Stimulated activated CD4-positive, alpha-beta T cell treated with anti-CD3 and anti-CD28 coated beads, Interleukin-2, amount 100 ng/mL, for 48 hours (primary cell): ENCODE data around the gene DOK7.
"Not testable (repeated sequence)": the region's sequence is repeated elsewhere in the genome, so short reads cannot be mapped to it uniquely, and the experiment has no call there.

Experiments
- DNase-seq, 2 donors: peaks; one replicate each; pipeline ENCODE4 v3.0.0-alpha.2; 2020

The DOK7 gene

DNA sequence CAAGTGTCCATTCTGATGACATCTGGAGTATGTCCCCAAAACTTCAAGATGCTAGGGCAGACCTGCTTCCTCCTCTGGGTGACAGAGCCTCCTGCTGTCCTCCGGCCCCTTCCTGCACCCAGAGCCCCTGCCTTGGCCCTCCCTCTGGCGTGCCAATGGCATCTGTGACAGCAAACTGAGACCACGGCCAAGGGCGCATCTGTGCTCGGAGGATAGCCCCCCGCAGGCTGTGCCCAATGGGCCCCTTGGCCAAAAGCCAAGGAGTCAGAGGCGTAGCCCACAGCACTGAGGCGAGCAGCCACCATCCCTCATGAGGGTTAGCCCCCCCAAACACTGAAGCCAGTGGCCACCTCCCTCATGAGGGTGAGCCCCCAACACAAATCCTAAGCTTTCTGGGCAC is 61.2 kb downstream of the DOK7 start:
- no peak for DNase-seq

DNA sequence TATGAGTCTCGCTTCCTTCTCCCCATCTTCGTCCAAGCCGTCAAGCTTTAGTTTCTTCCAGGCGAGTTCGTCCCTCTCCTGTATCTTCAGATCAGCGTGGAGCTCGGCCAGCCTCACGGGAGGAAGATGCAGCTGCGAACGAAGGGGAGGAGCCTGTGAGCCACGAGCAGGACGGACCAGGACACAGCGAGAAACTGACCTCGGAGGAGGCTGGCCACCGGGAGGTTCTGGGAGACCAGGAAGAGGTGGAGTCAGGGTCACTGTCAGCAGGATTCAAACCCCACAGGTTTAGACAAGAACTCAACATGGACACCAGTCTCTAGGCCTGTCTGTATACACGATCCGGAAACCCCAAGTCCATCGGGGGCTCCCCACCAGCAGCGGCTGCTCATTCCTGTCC is 61.8 kb downstream of the DOK7 start:
- no peak for DNase-seq

DNA sequence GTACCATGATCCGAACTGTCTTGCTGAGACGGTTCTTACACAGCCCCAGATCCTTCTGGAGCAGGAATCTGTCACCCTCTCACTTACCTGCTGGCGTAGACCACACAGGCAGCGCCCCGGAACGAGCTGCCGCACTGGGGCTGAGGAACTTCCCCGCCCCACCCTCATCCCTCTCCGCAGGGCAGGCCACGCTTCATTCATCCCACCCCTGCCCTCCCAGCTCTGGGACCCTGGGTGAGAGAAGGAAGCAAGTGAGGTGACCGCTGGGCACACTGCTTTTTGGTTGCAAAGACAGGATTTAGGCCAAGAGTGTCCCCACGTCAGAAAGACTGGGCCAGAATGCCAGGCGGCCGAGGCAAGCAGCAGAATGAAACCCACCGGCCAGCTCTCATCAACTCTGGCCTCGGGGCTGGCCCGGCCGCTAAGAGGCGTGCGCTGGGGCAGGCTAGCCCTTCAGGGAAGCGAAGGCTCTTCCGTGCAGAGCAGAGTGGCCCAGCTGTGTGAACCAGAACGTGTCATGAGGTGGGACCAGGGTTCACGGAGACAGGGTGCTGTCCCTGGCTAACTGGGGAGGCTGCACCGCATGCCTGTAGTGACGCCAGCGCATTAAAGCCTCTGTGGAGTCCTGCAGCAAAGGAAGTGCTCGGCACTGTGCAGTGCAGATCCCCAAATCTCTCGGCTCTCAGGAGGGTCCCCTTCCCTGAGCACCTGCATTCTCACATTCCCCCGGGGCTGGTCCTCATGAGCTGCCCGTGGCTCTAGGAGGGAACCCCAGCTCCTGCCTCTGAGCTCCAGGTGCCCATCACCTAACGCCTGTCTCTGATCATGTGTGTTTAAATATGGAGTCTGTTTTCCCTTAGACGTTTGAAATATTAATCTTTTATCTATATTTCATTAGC is 62.7 kb downstream of the DOK7 start:
- DNase-seq, result no peak

DNA sequence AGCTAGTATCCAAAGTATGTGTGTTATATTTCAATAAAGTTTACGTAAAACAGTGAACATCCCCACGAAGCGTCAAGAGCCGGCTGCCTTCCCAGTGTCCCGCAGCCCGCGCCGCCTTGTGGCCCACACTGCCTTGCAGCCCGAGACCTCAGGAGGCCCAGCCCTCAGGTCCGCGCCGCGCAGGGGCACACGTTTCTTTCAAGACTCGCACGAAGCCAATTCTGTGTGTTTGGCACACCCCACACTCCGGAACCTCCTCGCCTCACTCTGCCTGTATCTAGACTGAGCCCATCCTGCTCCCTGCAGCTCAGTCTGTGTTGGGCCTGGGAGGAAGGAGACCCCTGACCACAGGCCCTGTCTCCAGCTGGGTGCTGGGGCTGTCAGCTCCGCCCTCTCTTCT is 63.4 kb downstream of the DOK7 start:
- no peak for DNase-seq

- no peak for DNase-seq
Observed at GRCh38 chr4:3527101-3527913, 64.2 kb downstream of the DOK7 start.

DNA sequence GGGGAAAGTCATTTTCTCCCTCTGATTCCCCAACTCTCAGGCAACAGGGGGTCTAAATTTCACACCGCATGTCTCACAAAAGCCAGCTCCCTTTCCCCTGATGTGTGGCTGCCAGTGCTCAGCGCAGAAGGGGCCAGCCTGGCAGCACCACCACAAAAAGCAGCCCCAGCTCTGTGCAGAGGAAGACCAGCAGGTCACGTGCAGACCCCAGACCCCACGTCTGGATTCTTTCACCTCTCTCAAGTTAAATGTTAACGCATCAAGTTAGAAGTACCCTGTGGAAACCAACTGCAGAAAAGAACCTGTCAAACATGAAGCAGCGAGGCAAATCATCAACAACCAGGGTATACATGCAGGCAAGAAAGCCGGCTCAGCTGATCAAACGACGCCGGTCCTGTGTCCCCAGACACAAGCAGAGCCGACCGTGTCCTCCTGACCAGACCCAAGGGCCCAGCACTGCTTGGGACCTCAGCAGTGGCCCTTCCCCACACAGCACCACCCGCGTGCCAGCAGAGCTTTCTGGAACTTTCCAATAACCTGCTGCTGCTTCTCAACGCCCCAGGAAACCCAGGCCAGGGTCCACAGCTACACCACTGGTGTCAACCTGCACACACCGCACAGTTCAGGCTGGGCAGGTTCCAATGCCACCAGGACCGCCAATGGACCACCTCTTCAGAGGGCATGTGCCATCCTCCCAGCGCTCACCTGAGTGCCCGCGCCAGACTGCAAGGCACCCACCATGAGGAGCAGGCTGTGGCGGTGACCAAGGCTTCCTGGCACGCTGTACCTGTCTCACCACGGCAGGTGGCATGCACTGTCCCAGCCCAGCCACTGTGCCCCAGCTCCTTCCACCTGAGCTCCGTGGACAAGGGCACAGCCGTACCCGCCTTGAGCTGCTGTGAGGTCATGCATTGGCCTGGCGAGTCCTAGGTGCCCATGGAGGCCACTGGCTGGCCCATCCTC is 65.1 kb downstream of the DOK7 start:
- no peak for DNase-seq

DNA sequence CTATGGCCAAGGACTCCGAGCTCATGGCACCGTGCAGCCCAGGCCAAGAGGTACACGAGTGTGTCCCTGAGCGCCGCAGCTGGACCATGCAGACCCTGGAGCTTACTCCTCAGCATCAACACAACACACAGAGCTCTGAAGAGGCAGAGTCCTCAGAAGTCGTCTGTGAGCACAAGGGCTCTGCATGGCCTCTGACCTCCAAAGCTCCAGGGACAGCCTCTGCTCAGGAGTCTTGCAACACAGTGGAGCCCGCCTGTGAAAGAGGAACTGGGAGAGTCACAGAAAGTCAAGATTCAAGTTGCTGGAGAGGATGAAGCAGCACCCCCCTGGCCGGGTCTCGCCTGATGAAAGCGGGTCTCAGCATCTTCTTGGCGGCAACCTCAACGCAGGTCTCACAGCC is 66.3 kb downstream of the DOK7 start:
- DNase-seq, result no peak

DNA sequence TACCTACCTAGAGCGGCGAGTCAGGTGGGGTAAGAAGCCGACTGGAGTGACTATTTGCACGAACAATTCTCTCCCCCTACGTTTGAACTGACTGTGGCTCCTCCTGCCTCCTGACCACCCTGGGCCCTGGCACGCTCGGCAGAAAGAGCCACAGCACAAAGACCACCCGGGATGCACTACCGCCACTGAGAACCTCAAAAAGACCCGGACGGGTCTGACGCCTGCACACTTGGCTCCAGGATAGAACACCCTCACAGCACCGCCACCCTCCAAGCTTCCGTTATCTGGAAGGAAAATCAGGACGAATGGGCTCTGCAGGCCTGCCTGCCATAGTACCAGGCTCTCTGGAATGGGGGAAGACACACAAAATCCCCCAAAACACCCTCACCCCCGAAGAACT is 66.9 kb downstream of the DOK7 start:
- DNase-seq, result no peak

- no peak for DNase-seq
Observed at GRCh38 chr4:3530663-3531254, 67.7 kb downstream of the DOK7 start.

DNA sequence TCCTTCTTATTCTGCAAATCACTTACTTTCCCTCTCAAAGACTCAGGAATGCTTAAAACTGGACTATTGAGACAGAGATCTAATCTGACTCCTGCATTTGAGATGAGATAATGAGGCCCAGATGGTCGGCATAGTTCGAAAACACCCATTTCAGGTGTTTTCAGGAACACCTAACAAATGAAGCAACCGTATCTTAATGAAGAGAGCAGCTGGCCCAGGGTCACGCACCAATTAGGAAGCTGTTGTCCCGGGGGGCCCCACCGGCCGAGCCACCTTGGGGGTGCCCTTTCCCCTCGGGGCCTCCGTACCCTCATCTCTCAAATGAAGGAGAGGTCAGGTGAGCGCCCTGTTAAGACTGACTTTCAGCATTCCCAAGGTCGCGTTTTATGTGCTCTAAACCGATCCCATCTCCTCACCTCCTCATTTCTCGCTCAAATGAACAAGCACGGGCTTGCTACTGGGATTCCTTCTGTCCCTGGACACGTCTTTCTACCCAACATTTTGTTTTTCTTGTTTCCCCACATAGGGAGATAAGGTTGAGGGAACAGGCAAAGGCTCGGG is 68.3 kb downstream of the DOK7 start:
- no peak for DNase-seq

DNA sequence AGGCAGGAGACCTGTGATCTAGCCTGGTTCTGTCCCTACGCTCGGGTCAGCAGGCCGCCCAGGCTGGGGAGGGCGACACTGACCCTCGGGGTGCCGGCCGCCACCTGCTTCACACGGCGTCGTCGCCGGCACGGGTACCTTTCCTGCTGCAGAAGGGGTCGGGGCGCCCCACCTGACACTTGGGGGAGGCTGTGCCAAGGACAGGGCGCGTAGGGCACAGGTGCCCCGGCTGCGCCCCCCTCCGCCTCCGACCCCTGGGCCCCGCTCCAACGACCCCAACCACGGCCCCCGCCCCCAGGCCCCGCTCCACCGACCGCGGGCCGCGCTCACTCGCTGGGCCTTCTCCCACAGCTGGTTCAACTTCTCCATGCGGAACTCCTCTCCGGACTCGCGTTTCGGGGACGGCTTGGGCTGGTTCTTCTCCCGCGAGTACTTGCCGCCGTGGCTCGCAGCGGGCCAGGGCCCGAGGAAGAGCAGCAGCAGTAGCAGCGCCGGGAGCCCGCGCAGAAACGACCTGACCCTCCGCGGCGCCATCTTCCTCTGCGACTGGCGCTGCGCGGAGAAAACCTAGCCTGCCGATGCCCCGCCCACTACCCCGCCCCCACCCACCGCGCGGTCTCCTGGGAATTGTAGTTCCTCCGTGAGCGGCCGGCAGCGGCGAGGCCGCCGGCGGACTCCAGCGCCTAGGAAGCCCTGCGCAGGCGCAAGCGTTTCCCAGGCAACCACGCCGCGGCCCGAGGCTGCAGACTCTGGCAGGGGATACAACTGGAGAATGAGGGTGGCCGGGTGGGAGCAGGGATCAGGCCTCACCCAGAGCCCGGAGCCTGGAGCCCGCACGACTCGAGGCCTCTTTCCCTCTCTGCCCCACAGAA is 69.0 kb downstream of the DOK7 start, which contains the start of gene LRPAP1:
Gene LRPAP1, minus strand, starts transcription at position 544 of the 872 bp plus-strand sequence. Its CDS starts 10 bp downstream, at position 534.
- peak; percentile 81 to 83 for DNase-seq

DNA sequence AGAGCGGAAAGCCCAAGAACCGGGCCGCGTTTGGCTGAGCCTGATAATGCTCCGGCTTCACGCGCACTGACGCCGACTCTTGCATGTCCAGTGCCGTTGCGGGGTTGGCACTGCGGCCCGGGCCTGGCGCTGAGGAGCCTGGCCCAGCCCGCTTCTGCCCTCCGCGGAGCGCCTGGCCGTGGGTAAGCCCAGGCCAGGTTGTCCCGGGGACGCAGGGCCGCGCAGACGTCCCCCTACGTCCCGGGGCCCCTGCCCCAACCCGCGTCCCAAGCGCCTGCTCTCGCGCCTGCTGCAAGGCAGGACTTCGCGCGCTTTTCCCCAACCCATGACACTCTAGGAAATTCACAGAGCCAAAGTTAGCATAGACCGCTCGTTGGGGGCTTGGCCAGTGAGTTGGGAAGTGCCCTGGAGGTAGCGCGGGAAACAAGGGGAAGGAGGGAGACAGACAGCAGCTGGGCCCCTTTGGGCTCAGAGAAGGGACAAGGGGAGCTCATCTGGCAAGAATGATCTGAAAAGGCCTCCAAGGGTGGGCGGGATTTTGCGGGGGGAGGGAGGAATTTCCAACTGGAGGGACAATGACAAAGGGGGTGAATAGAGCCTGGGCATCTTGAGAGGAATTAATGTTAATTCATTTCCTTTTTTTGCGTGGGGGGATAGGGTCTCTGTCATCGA is 69.8 kb downstream of the DOK7 start:
- DNase-seq, result no peak

DNA sequence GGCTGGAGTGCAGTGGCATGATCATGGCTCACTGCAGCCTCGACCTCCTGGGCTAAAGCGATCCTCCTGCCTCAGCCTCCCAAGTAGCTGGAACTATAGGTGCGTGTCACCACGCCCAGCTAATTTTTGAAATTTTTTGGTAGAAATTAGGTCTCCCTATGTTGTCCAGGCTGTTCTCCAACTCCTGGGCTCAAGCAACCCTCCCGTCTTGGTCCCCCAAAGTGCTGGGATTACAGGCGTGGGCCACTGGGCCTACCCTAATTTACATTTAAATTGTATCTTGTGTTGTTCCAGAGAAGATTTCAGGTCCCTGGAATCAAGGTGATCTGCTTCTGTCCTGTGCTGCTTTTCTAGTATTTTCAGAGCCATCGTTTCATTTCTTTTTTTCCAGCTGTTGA is 70.3 kb downstream of the DOK7 start:
- DNase-seq, result no peak

GRCh38 chr4:3535812-3536211 is 72.7 kb downstream of the DOK7 start:
- not testable (repeated sequence) for DNase-seq

- not testable (repeated sequence) for DNase-seq
Observed at GRCh38 chr4:3538906-3539305, 75.8 kb downstream of the DOK7 start.

GRCh38 chr4:3543415-3543814 is 80.3 kb downstream of the DOK7 start:
- DNase-seq, result not testable (repeated sequence)
